C4-2B (cell line): ENCODE measurements around the gene CARM1.
"Not testable (repeated sequence)": the region's sequence is repeated elsewhere in the genome, so short reads cannot be mapped to it uniquely, and the experiment has no call there.

Experiments
- H3K27ac ChIP-seq: fragments of 450-650 bp; 2 replicates; pipeline ENCODE4 v1.5.1; 2017
- ZFX ChIP-seq: fragments of 450-650 bp; IDR thresholded peaks from 2 replicates; pipeline ENCODE4 v1.6.1; 2017
- TF ChIP-seq, protein P1 (sequence below): fragments of 450-650 bp; conservative IDR thresholded peaks from 2 replicates; pipeline ENCODE4 v1.5.1; 2017; ENCODE audit warnings: mild to moderate bottlenecking

CARM1 gene

DNA sequence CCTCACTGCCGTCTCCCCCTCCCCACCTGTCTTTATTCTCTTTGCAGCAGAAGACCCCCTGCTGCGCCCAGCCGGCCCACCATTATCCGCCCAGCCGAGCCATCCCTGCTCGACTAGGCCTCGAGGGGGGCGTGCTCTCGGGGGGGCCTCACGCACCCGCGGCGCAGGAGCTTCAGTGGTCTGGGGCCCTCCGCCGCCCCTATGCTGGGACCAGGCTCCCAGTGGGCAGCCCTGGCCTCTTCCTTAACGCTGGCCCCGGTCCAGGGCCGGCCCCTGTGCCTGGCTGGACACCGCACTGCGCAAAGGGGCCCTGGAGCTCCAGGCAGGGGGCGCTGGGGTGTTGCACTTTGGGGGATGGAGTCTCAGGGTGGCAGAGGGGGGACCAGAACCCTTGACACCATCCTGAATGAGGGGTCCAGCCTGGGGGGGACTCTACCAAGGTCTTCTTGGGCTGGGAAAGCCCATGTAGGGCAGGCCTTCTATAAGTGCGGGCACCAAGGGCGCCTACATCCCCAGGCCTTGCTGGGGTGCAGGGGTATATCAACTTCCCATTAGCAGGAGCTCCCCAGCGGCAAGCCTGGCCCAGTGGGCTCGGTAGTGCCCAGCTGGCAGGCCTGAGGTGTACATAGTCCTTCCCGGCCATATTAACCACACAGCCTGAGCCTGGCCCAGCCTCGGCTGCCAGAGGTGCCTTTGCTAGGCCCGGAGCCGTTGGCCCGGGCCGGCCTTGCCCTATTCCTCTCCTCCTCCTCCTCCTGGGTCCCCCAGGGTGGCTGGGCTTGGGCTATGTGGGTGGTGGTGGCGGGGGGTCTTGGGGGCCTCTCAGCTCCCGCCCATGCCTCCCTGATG lies 40.2 kb upstream of the CARM1 start:
- H3K27ac ChIP-seq = no peak overlapping the region
- TF ChIP-seq ZFX = no peak
- TF ChIP-seq, protein P1, sequence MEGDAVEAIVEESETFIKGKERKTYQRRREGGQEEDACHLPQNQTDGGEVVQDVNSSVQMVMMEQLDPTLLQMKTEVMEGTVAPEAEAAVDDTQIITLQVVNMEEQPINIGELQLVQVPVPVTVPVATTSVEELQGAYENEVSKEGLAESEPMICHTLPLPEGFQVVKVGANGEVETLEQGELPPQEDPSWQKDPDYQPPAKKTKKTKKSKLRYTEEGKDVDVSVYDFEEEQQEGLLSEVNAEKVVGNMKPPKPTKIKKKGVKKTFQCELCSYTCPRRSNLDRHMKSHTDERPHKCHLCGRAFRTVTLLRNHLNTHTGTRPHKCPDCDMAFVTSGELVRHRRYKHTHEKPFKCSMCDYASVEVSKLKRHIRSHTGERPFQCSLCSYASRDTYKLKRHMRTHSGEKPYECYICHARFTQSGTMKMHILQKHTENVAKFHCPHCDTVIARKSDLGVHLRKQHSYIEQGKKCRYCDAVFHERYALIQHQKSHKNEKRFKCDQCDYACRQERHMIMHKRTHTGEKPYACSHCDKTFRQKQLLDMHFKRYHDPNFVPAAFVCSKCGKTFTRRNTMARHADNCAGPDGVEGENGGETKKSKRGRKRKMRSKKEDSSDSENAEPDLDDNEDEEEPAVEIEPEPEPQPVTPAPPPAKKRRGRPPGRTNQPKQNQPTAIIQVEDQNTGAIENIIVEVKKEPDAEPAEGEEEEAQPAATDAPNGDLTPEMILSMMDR = no peak

DNA sequence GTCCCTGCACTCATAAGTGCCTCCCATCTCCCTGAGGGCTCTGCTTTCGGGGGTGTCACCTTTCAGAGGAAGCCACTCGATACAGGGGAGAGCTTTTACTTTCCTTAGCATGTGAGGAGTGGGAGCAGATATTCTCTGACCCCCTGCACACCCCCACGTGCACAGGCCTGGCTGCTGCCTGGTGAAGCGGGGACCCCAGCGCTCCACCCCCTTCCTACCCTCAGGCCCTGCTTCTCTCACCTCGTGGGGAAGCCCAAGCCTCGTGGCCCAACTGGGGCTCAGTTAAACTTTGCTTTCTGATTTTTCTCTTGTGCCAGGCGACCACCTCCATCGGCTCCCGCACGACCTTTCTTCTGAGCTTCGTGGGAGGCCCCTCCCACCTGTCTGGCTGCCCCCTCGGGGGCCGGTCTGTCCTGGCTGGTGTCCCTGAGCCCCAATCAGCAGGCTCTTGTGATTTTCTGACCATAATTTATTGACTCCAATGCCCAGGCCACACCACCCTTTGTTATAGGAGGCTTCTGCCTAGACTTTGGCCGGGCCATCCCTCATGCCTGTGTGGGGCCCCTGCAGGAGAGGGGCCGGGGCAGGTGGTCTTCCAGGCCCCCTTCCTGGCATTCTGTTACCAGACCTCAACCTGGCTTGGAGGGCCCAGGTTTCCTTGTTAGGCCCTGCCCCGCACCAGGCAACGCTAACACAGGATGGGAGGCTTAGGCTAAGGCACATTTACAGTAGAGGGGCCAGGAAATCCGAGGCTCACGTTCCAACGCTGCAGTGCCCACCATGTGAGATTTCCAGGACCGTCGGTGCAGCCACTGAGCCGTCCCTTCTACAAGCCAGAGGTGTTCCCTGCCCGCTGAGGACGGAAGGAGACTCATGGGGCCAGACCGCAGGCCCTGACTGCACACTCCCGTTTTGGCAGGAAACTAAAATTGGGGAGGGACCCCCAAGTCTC lies 39.1 kb upstream of the CARM1 start:
- H3K27ac ChIP-seq = no peak overlapping the region
- TF ChIP-seq, protein P1 = no peak
- no peak for TF ChIP-seq ZFX

DNA sequence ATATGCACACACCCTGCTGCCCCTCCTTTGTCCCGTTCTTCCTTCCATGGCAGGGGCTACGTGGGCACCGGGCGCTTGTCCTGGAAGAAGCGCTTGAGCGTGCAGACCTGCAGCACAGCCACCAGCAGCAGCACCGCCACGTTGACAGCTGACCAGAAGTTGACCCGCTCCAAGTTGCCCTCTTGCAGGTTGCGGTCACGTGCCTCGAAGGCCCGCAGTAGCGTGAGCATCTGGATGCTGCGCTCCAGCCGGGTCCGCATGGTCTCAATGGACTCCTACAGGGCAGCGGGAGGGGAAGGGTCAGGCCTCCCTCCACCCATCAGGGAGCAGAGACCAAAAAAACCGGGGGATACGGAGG lies 38.4 kb upstream of the CARM1 start:
- H3K27ac ChIP-seq = no peak overlapping the region
- TF ChIP-seq, protein P1 = no peak
- TF ChIP-seq ZFX = no peak

DNA sequence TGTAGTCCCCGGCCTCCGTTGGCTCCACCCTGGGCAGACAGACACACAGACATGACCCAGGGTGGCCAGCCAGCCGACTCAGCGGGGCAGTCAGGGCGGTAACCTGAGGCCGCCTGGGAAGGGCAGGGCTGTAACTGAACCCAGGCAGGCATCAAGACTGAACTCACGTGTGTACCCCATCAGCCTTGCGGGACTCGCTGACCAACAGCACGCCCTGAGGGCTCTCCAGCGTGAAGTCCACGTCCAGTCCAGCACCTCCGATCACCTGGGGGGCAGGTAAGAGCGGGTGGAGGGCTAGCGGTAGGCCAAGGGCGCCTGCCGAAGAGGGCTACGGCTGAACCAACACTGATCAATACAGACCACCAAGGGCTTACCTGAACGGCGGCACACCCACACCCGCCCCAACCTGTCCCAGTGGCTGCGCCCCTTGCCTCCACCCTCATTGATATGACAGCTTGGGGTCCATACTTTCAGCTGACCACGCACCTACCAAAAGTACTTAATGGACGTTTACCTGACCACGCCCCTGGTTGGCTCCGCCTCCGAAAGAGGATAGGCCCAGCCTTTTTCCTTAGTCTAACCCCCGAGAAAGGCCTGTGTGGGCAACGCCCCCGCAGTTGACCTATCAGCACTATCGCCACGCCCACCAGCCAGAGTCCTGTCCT lies 36.1 kb upstream of the CARM1 start:
- H3K27ac ChIP-seq = peak overlapping the region; percentile 98

DNA sequence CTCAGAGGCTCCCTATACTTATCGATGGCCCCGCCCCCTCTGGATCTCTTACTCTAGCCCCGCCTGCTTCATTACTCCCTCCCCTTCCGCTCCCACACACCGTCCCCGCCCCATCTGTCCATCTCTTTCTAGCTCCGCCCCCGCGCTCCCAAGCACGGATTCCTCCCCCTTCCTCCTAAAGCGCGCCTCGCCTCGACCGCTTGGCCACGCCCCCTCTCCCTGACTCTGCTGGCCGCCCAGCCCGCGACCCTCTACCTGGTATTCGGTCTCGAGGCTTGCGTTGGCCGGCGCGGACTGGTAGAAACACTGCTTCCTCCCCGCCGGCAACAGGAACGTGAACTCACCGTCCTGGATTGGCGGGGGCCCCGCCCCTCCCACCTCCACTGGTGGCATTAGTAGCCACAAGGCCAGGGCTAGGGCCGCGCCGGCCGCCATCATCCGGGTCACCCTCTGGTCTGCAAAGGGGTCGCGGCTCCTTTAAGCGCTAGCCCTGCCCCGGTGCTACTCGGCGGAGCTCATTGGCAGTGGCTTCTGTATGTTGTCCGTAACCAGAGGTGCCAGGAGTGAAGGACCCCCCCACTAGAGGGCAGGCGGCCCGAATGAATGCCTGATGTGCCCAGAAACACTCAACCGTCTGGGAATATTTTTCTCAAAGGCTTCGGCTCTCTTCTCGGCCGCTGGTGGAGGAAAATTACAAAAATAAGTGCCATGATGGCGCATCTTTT lies 35.4 kb upstream of the CARM1 start, which contains the start of gene TMED1:
Gene TMED1, minus strand, starts transcription at position 459 of the 725 bp plus-strand sequence. Its CDS starts 21 bp downstream, at position 438.
- peak within 1 kb of the TSS; percentile 98 for H3K27ac ChIP-seq
- TF ChIP-seq ZFX = no peak
- TF ChIP-seq, protein P1 = no peak

More for the DNA sequence above, 36.1 kb upstream of the CARM1 start:
- TF ChIP-seq ZFX = no peak
- TF ChIP-seq, protein P1 = no peak

DNA sequence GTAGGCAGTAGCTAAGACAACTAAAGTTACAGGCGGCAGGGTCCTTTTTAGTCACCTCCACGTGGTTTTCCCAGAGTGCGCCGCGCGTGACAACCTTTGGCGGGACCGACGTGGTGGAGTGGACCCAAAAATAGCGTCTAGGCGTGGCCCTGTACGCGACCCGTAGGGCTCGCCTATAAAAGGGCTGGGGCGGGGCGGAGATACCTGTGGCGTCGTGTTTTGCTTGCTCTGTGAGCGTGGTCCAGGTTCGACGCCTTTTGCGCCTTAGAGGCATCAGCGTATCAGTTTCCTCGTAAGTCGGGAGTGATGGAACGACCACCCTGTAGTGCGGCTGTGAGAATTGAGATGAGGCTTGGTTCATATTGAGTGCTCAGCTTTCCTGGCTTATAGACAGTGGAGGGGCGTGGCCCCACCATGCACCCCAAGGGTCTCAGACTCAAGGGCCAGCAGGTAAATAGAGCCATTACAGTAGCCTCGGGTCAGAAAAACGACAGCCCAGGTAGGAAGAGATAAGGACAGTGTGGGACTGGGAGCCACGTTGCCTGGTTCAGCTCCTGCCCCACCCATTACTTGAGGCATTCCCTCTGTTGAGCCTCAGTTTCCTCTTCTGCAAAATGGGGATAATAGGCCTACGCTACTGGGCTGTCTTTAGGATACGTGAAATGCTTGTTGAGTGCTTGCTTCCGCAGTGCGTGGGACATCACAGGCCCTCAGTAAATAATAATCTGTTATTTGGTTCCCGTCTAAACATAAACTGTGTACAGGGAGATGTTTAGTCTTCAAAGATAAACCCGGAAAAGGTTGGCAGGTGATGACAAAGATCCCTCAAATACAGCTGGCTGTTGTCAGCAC lies 34.6 kb upstream of the CARM1 start:
- H3K27ac ChIP-seq = peak overlapping the region; percentile 98
- no peak for TF ChIP-seq ZFX
- TF ChIP-seq, protein P1 = no peak

DNA sequence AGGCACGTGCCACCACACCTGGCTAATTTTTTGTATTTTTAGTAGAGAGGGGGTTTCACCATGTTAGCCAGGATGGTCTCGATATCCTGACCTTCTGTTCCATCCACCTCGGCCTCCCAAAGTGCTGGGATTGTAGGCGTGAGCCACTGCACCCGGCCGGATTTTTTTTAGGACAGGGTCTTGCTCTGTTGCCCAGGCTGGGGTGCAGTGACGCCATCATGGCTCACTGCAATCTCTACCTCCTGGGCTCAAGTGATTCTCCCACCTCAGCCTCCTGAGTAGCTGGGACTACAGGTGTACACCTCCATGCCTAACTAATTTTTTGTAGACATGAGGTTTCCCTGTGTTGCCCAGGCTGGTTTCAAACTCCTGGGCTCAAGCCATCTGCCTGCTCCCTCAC lies 33.7 kb upstream of the CARM1 start:
- not testable (repeated sequence) for H3K27ac ChIP-seq
